ENCODE results near the gene EEF2K. TPM values are rescaled to one million over a fixed set of nuclear protein-coding genes. Genes with fewer than 3 reads are reported as not detected.

Gene EEF2K
- polyA plus RNA-seq, 3 donors = 0.85 to 6.5 (median 1.7) TPM

DNA sequence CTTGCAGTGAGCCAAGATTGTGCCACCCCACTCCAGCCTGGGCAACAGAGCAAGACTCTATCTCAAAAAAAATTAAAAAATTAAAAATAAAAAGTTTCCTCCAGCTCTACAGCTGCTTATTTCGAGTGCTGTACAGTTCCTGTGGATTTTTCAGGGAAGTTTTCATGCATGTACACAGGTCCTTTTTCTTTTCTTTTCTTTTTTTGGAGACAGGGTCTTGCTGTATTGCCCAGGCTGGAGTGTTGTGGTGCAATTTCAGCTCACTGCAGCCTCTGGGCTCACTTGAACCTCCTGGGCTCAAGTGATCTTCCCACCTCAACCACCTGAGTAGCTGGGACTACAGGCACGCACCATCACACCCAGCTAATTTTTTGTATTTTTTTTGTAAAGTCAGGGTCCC, 15.9 kb downstream of the EEF2K start:
- H3K4me3 Mint-ChIP-seq = no peak overlapping the region
- H3K36me3 Mint-ChIP-seq = peaks cover 6 to 25% of the 10 kb centered on the region in 2 donors
- intact Hi-C loops (cut with micrococcal nuclease) = no loop called here
- peaks cover 10% of the 10 kb centered on the region for H3K4me1 Mint-ChIP-seq
- no peak overlapping the region for H2AFZ ChIP-seq (ENCODE audit: insufficient read depth, low read depth, low read length, poor library complexity, severe bottlenecking)
- peaks cover 0 to 2% (median 0%) of the 10 kb centered on the region in 7 donors for H3K9me3 Mint-ChIP-seq
- 100% methylated on average over 1 of the region's 2 CpGs for WGBS (ENCODE audit: insufficient coverage)
- H3K27me3 Mint-ChIP-seq (ENCODE audit: low read depth in 3 of 3) = peaks cover 0 to 2% (median 0%) of the 10 kb centered on the region in 3 donors
- no peak overlapping the region for H3K4me3 ChIP-seq (replicated peaks in 1 of 3; ENCODE audit: low read depth in 2 of 3, low read length in 3 of 3)
- TF ChIP-seq, protein P1, sequence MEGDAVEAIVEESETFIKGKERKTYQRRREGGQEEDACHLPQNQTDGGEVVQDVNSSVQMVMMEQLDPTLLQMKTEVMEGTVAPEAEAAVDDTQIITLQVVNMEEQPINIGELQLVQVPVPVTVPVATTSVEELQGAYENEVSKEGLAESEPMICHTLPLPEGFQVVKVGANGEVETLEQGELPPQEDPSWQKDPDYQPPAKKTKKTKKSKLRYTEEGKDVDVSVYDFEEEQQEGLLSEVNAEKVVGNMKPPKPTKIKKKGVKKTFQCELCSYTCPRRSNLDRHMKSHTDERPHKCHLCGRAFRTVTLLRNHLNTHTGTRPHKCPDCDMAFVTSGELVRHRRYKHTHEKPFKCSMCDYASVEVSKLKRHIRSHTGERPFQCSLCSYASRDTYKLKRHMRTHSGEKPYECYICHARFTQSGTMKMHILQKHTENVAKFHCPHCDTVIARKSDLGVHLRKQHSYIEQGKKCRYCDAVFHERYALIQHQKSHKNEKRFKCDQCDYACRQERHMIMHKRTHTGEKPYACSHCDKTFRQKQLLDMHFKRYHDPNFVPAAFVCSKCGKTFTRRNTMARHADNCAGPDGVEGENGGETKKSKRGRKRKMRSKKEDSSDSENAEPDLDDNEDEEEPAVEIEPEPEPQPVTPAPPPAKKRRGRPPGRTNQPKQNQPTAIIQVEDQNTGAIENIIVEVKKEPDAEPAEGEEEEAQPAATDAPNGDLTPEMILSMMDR (IDR thresholded peaks at IDR 0.05) = no peak
- peaks cover 2 to 10% of the 10 kb centered on the region in 2 donors for H3K36me3 ChIP-seq (replicated peaks in 1 of 2; ENCODE audit: control insufficient read depth in 1 of 2, insufficient read depth in 2 of 2, low read length in 2 of 2)
- H3K27me3 ChIP-seq (ENCODE audit: control insufficient read depth in 2 of 2, insufficient read depth in 2 of 2, low read length in 2 of 2) = no peaks in the 10 kb centered on the region
- no peaks in the 10 kb centered on the region for H3K9me3 ChIP-seq (replicated peaks in 1 of 2; ENCODE audit: control insufficient read depth in 1 of 2, insufficient read depth in 1 of 2, low read length in 2 of 2)
- no peak for DNase-seq
- no peak overlapping the region for H3K4me2 ChIP-seq (replicated peaks; ENCODE audit: extremely low read depth, low read length, poor library complexity, severe bottlenecking)
- H3K27ac ChIP-seq (ENCODE audit: low read depth in 1 of 2, low read length in 2 of 2) = no peak overlapping the region
- no peak overlapping the region for H3K9ac ChIP-seq (ENCODE audit: insufficient read depth, low read length, poor library complexity, severe bottlenecking)
- peaks cover 25% of the 10 kb centered on the region for H3K79me2 ChIP-seq (ENCODE audit: insufficient read depth, low read length)
- H4K20me1 ChIP-seq (ENCODE audit: insufficient read depth, low read length) = no peaks in the 10 kb centered on the region
- no peak overlapping the region for H3K27ac Mint-ChIP-seq
- H3K4me1 ChIP-seq (ENCODE audit: control insufficient read depth in 1 of 2, insufficient read depth in 2 of 2, low read length in 2 of 2) = peaks cover under 1 to 1% of the 10 kb centered on the region in 2 donors

DNA sequence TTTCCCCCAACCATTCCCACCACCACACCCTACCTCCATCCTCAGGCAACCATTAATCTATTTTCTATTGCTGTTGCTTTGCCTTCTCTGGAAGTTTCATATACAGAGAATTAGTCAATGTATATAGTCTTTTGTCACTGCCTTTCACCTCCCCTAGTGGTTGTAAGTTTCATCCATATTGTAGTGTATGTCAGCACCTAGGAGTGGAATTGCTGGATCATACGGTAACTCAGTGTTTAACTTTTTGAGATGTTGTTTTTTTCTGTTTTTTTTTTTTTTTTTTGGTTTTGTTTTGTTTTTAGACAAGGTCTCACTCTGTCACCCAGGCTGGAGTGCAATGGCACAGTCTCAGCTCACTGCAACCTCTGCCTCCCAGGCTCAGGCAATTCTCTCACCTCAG, 16.9 kb downstream of the EEF2K start:
- Mint-ChIP-seq H3K36me3 (peaks cover 8 to 22% of the 10 kb centered on the region in 2 donors), H3K4me1 (peaks cover 5% of the 10 kb centered on the region), H3K9me3 (peaks cover 0 to under 1% (median 0%) of the 10 kb centered on the region in 7 donors), H3K27me3 (ENCODE audit: low read depth in 3 of 3) (peaks cover 0 to 2% (median 0%) of the 10 kb centered on the region in 3 donors), H3K4me3 (no peak overlapping the region), H3K27ac (no peak overlapping the region)
- H3K9me3 ChIP-seq (replicated peaks in 1 of 2; ENCODE audit: control insufficient read depth in 1 of 2, insufficient read depth in 1 of 2, low read length in 2 of 2) = no peaks in the 10 kb centered on the region
- TF ChIP-seq, protein P1 (IDR thresholded peaks at IDR 0.05) = no peak
- no peak overlapping the region for H3K4me2 ChIP-seq (replicated peaks; ENCODE audit: extremely low read depth, low read length, poor library complexity, severe bottlenecking)
- H3K4me1 ChIP-seq (ENCODE audit: control insufficient read depth in 1 of 2, insufficient read depth in 2 of 2, low read length in 2 of 2) = no peaks in the 10 kb centered on the region
- intact Hi-C loops (cut with micrococcal nuclease) = no loop called here
- H3K4me3 ChIP-seq (replicated peaks in 1 of 3; ENCODE audit: low read depth in 2 of 3, low read length in 3 of 3) = no peak overlapping the region
- peaks cover 2 to 10% of the 10 kb centered on the region in 2 donors for H3K36me3 ChIP-seq (replicated peaks in 1 of 2; ENCODE audit: control insufficient read depth in 1 of 2, insufficient read depth in 2 of 2, low read length in 2 of 2)
- no peak overlapping the region for H2AFZ ChIP-seq (ENCODE audit: insufficient read depth, low read depth, low read length, poor library complexity, severe bottlenecking)
- no CpG with 5 or more reads among the region's 1 CpG for WGBS (ENCODE audit: insufficient coverage)
- H3K27ac ChIP-seq (ENCODE audit: low read depth in 1 of 2, low read length in 2 of 2) = no peak overlapping the region
- DNase-seq = no peak
- H3K9ac ChIP-seq (ENCODE audit: insufficient read depth, low read length, poor library complexity, severe bottlenecking) = no peak overlapping the region
- H3K27me3 ChIP-seq (ENCODE audit: control insufficient read depth in 2 of 2, insufficient read depth in 2 of 2, low read length in 2 of 2) = no peaks in the 10 kb centered on the region
- peaks cover 21% of the 10 kb centered on the region for H3K79me2 ChIP-seq (ENCODE audit: insufficient read depth, low read length)
- H4K20me1 ChIP-seq (ENCODE audit: insufficient read depth, low read length) = no peaks in the 10 kb centered on the region

All from CD14-positive monocyte (primary cell).